ENCODE measurements around the gene PTPRF.

PTPRF gene

GRCh38 chr1:43588592-43588991, 57.9 kb downstream of the PTPRF start:
- TF ChIP-seq YY1 (IDR thresholded peaks at IDR 0.05; ENCODE audit: low read depth), result no peak

GRCh38 chr1:43590388-43590925, 59.8 kb downstream of the PTPRF start:
- peak; percentile 31; the same call in 1 of the 2 replicates for TF ChIP-seq RAD21 (IDR thresholded peaks at IDR 0.05; ENCODE audit: low read depth)
- TF ChIP-seq EGR1 (IDR thresholded peaks at IDR 0.05), result no peak
- no peak for TF ChIP-seq NFIC (IDR thresholded peaks at IDR 0.05)
- TF ChIP-seq TAF1 (IDR thresholded peaks at IDR 0.05; ENCODE audit: low read depth), result no peak
- no peak for TF ChIP-seq REST (IDR thresholded peaks at IDR 0.05; ENCODE audit: low read depth)
- no peak for TF ChIP-seq YY1 (IDR thresholded peaks at IDR 0.05; ENCODE audit: low read depth)
- TF ChIP-seq MAX (IDR thresholded peaks at IDR 0.05), result no peak
- TF ChIP-seq ZBTB7A (IDR thresholded peaks at IDR 0.05; ENCODE audit: low read depth), result no peak
- no peak for TF ChIP-seq FOXM1 (IDR thresholded peaks at IDR 0.05; ENCODE audit: borderline replicate concordance, low read depth)
- TF ChIP-seq, protein P1, sequence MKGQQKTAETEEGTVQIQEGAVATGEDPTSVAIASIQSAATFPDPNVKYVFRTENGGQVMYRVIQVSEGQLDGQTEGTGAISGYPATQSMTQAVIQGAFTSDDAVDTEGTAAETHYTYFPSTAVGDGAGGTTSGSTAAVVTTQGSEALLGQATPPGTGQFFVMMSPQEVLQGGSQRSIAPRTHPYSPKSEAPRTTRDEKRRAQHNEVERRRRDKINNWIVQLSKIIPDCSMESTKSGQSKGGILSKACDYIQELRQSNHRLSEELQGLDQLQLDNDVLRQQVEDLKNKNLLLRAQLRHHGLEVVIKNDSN (IDR thresholded peaks at IDR 0.05), result no peak
- peak; percentile 63; the same call in 1 of the 2 replicates for TF ChIP-seq TEAD4 (IDR thresholded peaks at IDR 0.05)
- TF ChIP-seq CEBPB (IDR thresholded peaks at IDR 0.05), result no peak
- TF ChIP-seq EP300 (IDR thresholded peaks at IDR 0.05; ENCODE audit: borderline replicate concordance), result no peak

DNA sequence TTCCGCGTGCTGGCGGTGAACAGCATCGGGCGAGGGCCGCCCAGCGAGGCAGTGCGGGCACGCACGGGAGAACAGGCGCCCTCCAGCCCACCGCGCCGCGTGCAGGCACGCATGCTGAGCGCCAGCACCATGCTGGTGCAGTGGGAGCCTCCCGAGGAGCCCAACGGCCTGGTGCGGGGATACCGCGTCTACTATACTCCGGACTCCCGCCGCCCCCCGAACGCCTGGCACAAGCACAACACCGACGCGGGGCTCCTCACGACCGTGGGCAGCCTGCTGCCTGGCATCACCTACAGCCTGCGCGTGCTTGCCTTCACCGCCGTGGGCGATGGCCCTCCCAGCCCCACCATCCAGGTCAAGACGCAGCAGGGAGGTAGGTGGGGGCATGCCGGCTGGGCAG, 60.5 kb downstream of the PTPRF start:
- TF ChIP-seq, protein P1 (IDR thresholded peaks at IDR 0.05), result no peak
- TF ChIP-seq NFIC (IDR thresholded peaks at IDR 0.05), result no peak
- TF ChIP-seq RAD21 (IDR thresholded peaks at IDR 0.05; ENCODE audit: low read depth), result no peak

DNA sequence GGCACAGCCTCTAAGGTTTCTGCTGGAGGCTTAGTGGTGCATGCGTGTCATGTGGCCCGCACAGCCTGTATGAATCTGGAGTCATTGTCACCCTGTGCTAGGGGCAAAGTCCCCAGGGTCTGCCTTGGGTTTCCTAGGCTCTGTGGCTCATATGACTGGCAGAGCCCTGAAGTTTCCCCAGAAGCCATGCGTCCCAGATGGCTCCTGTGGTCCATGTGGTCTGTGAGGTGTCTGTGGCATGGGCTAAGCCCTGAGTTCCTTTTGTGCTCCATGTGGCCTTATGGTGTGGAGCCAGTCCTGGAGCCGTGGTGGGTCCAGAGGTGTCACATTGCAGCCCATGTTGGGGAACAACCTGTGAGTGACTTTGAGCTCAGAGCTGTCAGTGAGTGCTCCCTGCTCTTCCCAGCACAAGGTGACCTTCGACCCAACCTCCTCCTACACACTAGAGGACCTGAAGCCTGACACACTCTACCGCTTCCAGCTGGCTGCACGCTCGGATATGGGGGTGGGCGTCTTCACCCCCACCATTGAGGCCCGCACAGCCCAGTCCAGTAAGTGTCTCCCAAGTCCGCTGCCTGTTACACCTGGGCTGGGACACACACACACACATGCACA, 61.5 kb downstream of the PTPRF start:
- TF ChIP-seq CEBPB (IDR thresholded peaks at IDR 0.05) (no peak), NFIC (IDR thresholded peaks at IDR 0.05) (no peak), MAX (IDR thresholded peaks at IDR 0.05) (no peak), FOXM1 (IDR thresholded peaks at IDR 0.05; ENCODE audit: borderline replicate concordance, low read depth) (no peak), TCF12 (IDR thresholded peaks at IDR 0.05; ENCODE audit: low read depth) (no peak), TEAD4 (IDR thresholded peaks at IDR 0.05) (no peak), EGR1 (IDR thresholded peaks at IDR 0.05) (no peak)

DNA sequence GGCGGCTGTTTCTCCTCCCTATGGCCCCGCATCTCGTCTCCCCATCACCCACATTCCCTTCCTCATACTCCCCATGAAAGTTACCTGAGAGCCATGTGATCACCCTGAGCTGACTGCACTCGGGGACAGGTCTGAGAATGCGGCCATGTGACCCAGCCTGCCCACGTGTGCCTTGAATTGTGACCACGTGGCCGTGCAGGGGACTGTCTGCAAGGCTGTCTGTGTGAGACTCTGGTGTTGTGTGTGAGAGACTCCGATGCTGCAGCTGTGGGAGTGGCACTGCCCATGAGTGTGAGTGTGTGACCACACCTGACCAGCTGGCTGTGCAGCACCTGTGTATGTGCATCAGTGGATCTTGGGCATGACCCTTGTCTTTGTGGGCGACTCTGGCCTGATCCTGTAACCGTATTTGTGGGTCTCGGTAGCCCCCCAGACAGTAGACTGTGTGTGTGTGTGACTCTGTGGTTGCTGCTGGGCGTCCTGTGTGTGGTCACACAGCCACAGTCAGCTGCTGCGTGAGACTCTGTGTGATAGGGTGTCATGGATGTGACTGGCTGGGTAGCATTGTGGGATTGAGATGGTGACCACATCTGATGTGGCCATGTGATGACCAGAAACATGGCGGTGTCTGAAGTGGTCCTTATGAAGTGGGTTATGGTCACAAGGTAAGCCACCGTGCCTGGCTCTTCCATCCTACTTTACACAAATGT, 62.4 kb downstream of the PTPRF start:
- no peak for TF ChIP-seq NFIC (IDR thresholded peaks at IDR 0.05)
- TF ChIP-seq TCF12 (IDR thresholded peaks at IDR 0.05; ENCODE audit: low read depth), result no peak
- no peak for TF ChIP-seq EP300 (IDR thresholded peaks at IDR 0.05; ENCODE audit: borderline replicate concordance)
- TF ChIP-seq MAX (IDR thresholded peaks at IDR 0.05), result no peak
- TF ChIP-seq EGR1 (IDR thresholded peaks at IDR 0.05), result no peak
- TF ChIP-seq CREB1 (IDR thresholded peaks at IDR 0.05; ENCODE audit: low read depth), result no peak
- TF ChIP-seq TEAD4 (IDR thresholded peaks at IDR 0.05), result no peak
- no peak for TF ChIP-seq CEBPB (IDR thresholded peaks at IDR 0.05)
- no peak for TF ChIP-seq REST (IDR thresholded peaks at IDR 0.05; ENCODE audit: low read depth)
- TF ChIP-seq YY1 (IDR thresholded peaks at IDR 0.05; ENCODE audit: low read depth), result no peak
- TF ChIP-seq TAF1 (IDR thresholded peaks at IDR 0.05; ENCODE audit: low read depth), result no peak
- TF ChIP-seq, protein P1 (IDR thresholded peaks at IDR 0.05), result no peak
- TF ChIP-seq ZBTB7A (IDR thresholded peaks at IDR 0.05; ENCODE audit: low read depth), result no peak
